Measurements from ENCODE around the gene INO80.

INO80 gene

GRCh38 chr15:41066516-41066915 lies 49.6 kb downstream of the INO80 start:
- Histone ChIP-seq H3K27me3 (ENCODE audit: insufficient read depth, low read length) (no peaks in the 10 kb centered on the region), H3K36me3 (ENCODE audit: insufficient read depth, low read depth, low read length) (peaks cover 95% of the 10 kb centered on the region), H3K9me3 (ENCODE audit: insufficient read depth, low read depth, low read length) (peaks cover 16% of the 10 kb centered on the region), H3K4me3 (ENCODE audit: low read length) (no peak overlapping the region), H3K9ac (ENCODE audit: low read depth, low read length) (no peak overlapping the region), H3K4me1 (ENCODE audit: insufficient read depth, low read length) (no peaks in the 10 kb centered on the region), H3K27ac (ENCODE audit: low read length) (no peak overlapping the region)

- Histone ChIP-seq H3K4me1 (ENCODE audit: insufficient read depth, low read length) (no peaks in the 10 kb centered on the region), H3K9me3 (ENCODE audit: insufficient read depth, low read depth, low read length) (peaks cover 17% of the 10 kb centered on the region), H3K36me3 (ENCODE audit: insufficient read depth, low read depth, low read length) (peaks cover 94% of the 10 kb centered on the region), H3K27ac (ENCODE audit: low read length) (no peak overlapping the region), H3K27me3 (ENCODE audit: insufficient read depth, low read length) (no peaks in the 10 kb centered on the region), H3K9ac (ENCODE audit: low read depth, low read length) (no peak overlapping the region), H3K4me3 (ENCODE audit: low read length) (no peak overlapping the region)
Observed at GRCh38 chr15:41061667-41062066, 54.4 kb downstream of the INO80 start.

GRCh38 chr15:41060505-41060904 lies 55.6 kb downstream of the INO80 start:
- H3K9me3 ChIP-seq (ENCODE audit: insufficient read depth, low read depth, low read length), result peaks cover 17% of the 10 kb centered on the region
- H3K4me3 ChIP-seq (ENCODE audit: low read length), result no peak overlapping the region
- H3K4me1 ChIP-seq (ENCODE audit: insufficient read depth, low read length), result no peaks in the 10 kb centered on the region
- H3K9ac ChIP-seq (ENCODE audit: low read depth, low read length), result no peak overlapping the region
- H3K27me3 ChIP-seq (ENCODE audit: insufficient read depth, low read length), result no peaks in the 10 kb centered on the region
- no peak overlapping the region for H3K27ac ChIP-seq (ENCODE audit: low read length)
- peaks cover 94% of the 10 kb centered on the region for H3K36me3 ChIP-seq (ENCODE audit: insufficient read depth, low read depth, low read length)

- H3K27me3 ChIP-seq (ENCODE audit: insufficient read depth, low read length), result no peaks in the 10 kb centered on the region
- no peak overlapping the region for H3K27ac ChIP-seq (ENCODE audit: low read length)
- peaks cover 3% of the 10 kb centered on the region for H3K9me3 ChIP-seq (ENCODE audit: insufficient read depth, low read depth, low read length)
- H3K36me3 ChIP-seq (ENCODE audit: insufficient read depth, low read depth, low read length), result peaks cover 94% of the 10 kb centered on the region
- no peak overlapping the region for H3K4me3 ChIP-seq (ENCODE audit: low read length)
- H3K4me1 ChIP-seq (ENCODE audit: insufficient read depth, low read length), result no peaks in the 10 kb centered on the region
- no peak overlapping the region for H3K9ac ChIP-seq (ENCODE audit: low read depth, low read length)
Observed at GRCh38 chr15:41056810-41057209, 59.3 kb downstream of the INO80 start.

GRCh38 chr15:41055706-41056105 lies 60.4 kb downstream of the INO80 start:
- no peaks in the 10 kb centered on the region for H3K27me3 ChIP-seq (ENCODE audit: insufficient read depth, low read length)
- H3K4me1 ChIP-seq (ENCODE audit: insufficient read depth, low read length), result no peaks in the 10 kb centered on the region
- no peaks in the 10 kb centered on the region for H3K9me3 ChIP-seq (ENCODE audit: insufficient read depth, low read depth, low read length)
- H3K9ac ChIP-seq (ENCODE audit: low read depth, low read length), result no peak overlapping the region
- no peak overlapping the region for H3K4me3 ChIP-seq (ENCODE audit: low read length)
- H3K27ac ChIP-seq (ENCODE audit: low read length), result no peak overlapping the region
- H3K36me3 ChIP-seq (ENCODE audit: insufficient read depth, low read depth, low read length), result peaks cover 93% of the 10 kb centered on the region

- no peak overlapping the region for H3K4me3 ChIP-seq (ENCODE audit: low read length)
- H3K4me1 ChIP-seq (ENCODE audit: insufficient read depth, low read length), result no peaks in the 10 kb centered on the region
- H3K27ac ChIP-seq (ENCODE audit: low read length), result no peak overlapping the region
- H3K9ac ChIP-seq (ENCODE audit: low read depth, low read length), result no peak overlapping the region
- no peaks in the 10 kb centered on the region for H3K9me3 ChIP-seq (ENCODE audit: insufficient read depth, low read depth, low read length)
- H3K27me3 ChIP-seq (ENCODE audit: insufficient read depth, low read length), result no peaks in the 10 kb centered on the region
- peaks cover 94% of the 10 kb centered on the region for H3K36me3 ChIP-seq (ENCODE audit: insufficient read depth, low read depth, low read length)
Observed at GRCh38 chr15:41051139-41051538, 64.9 kb downstream of the INO80 start.

- H3K27me3 ChIP-seq (ENCODE audit: insufficient read depth, low read length), result no peaks in the 10 kb centered on the region
- H3K9ac ChIP-seq (ENCODE audit: low read depth, low read length), result no peak overlapping the region
- no peak overlapping the region for H3K27ac ChIP-seq (ENCODE audit: low read length)
- H3K4me3 ChIP-seq (ENCODE audit: low read length), result no peak overlapping the region
- no peaks in the 10 kb centered on the region for H3K9me3 ChIP-seq (ENCODE audit: insufficient read depth, low read depth, low read length)
- H3K36me3 ChIP-seq (ENCODE audit: insufficient read depth, low read depth, low read length), result peaks cover 89% of the 10 kb centered on the region
- no peaks in the 10 kb centered on the region for H3K4me1 ChIP-seq (ENCODE audit: insufficient read depth, low read length)
Observed at GRCh38 chr15:41048852-41049251, 67.2 kb downstream of the INO80 start.

- Histone ChIP-seq H3K4me1 (ENCODE audit: insufficient read depth, low read length) (no peaks in the 10 kb centered on the region; the same call in 1 of the 2 replicates), H3K9me3 (ENCODE audit: insufficient read depth, low read depth, low read length) (no peaks in the 10 kb centered on the region), H3K36me3 (ENCODE audit: insufficient read depth, low read depth, low read length) (peaks cover 89% of the 10 kb centered on the region), H3K4me3 (ENCODE audit: low read length) (no peak overlapping the region), H3K27ac (ENCODE audit: low read length) (no peak overlapping the region), H3K27me3 (ENCODE audit: insufficient read depth, low read length) (no peaks in the 10 kb centered on the region), H3K9ac (ENCODE audit: low read depth, low read length) (no peak overlapping the region)
Observed at GRCh38 chr15:41048397-41048796, 67.7 kb downstream of the INO80 start.

GRCh38 chr15:41047474-41047873 lies 68.6 kb downstream of the INO80 start:
- Histone ChIP-seq H3K36me3 (ENCODE audit: insufficient read depth, low read depth, low read length) (peaks cover 89% of the 10 kb centered on the region), H3K9ac (ENCODE audit: low read depth, low read length) (no peak overlapping the region), H3K27ac (ENCODE audit: low read length) (no peak overlapping the region), H3K4me3 (ENCODE audit: low read length) (no peak overlapping the region), H3K4me1 (ENCODE audit: insufficient read depth, low read length) (no peaks in the 10 kb centered on the region; the same call in 1 of the 2 replicates), H3K9me3 (ENCODE audit: insufficient read depth, low read depth, low read length) (no peaks in the 10 kb centered on the region), H3K27me3 (ENCODE audit: insufficient read depth, low read length) (no peaks in the 10 kb centered on the region)

GRCh38 chr15:41043276-41043951 lies 72.7 kb downstream of the INO80 start:
- Histone ChIP-seq H3K4me3 (ENCODE audit: low read length) (no peak overlapping the region), H3K4me1 (ENCODE audit: insufficient read depth, low read length) (no peaks in the 10 kb centered on the region; the same call in 1 of the 2 replicates), H3K36me3 (ENCODE audit: insufficient read depth, low read depth, low read length) (peaks cover 87% of the 10 kb centered on the region), H3K9me3 (ENCODE audit: insufficient read depth, low read depth, low read length) (no peaks in the 10 kb centered on the region; the same call in 1 of the 2 replicates), H3K27ac (ENCODE audit: low read length) (no peak overlapping the region), H3K27me3 (ENCODE audit: insufficient read depth, low read length) (no peaks in the 10 kb centered on the region), H3K9ac (ENCODE audit: low read depth, low read length) (no peak overlapping the region)

- Histone ChIP-seq H3K36me3 (ENCODE audit: insufficient read depth, low read depth, low read length) (peaks cover 83% of the 10 kb centered on the region), H3K9ac (ENCODE audit: low read depth, low read length) (no peak overlapping the region), H3K27ac (ENCODE audit: low read length) (no peak overlapping the region), H3K4me3 (ENCODE audit: low read length) (no peak overlapping the region), H3K4me1 (ENCODE audit: insufficient read depth, low read length) (no peaks in the 10 kb centered on the region; the same call in 1 of the 2 replicates), H3K9me3 (ENCODE audit: insufficient read depth, low read depth, low read length) (no peaks in the 10 kb centered on the region; the same call in 1 of the 2 replicates), H3K27me3 (ENCODE audit: insufficient read depth, low read length) (no peaks in the 10 kb centered on the region)
Observed at GRCh38 chr15:41042851-41043250, 73.2 kb downstream of the INO80 start.

- H3K9me3 ChIP-seq (ENCODE audit: insufficient read depth, low read depth, low read length), result no peaks in the 10 kb centered on the region; the same call in 1 of the 2 replicates
- H3K9ac ChIP-seq (ENCODE audit: low read depth, low read length), result no peak overlapping the region
- no peak overlapping the region for H3K27ac ChIP-seq (ENCODE audit: low read length)
- H3K4me1 ChIP-seq (ENCODE audit: insufficient read depth, low read length), result no peaks in the 10 kb centered on the region; the same call in 1 of the 2 replicates
- H3K27me3 ChIP-seq (ENCODE audit: insufficient read depth, low read length), result no peaks in the 10 kb centered on the region
- no peak overlapping the region for H3K4me3 ChIP-seq (ENCODE audit: low read length)
- peaks cover 56% of the 10 kb centered on the region for H3K36me3 ChIP-seq (ENCODE audit: insufficient read depth, low read depth, low read length)
Observed at GRCh38 chr15:41039121-41039520, 77.0 kb downstream of the INO80 start.

Data from iPS-20b (cell line).